IMR-90 (cell line): ENCODE results near the gene TNFRSF11A. TPM values are rescaled to one million over a fixed set of nuclear protein-coding genes. Genes with fewer than 3 reads are reported as not detected.

Experiments
- ATAC-seq: fragments of 200-7000 bp; cut with Tn5 transposase; 2 replicates; pipeline ENCODE4 v1.9.1; 2020; ENCODE audit warnings: low read depth, mild to moderate bottlenecking, moderate library complexity
- BruUV-seq: library from RNA; stranded (reverse); fragments of 400-500 nt; replicated peaks from 2 replicates; lab custom pipeline; 2021; lab: Mats Ljungman, UMichigan
- CTCF ChIA-PET: fragments of 300-600 bp; formaldehyde crosslinking; extraction: SDS; loops from one replicate; lab custom pipeline; 2021; ENCODE audit warnings: antibody characterized with exemption; lab: Yijun Ruan, JAX
- POLR2A ChIA-PET: fragments of 300-600 bp; sonication (Branson Sonifier 250); formaldehyde crosslinking; loops from one replicate; lab custom pipeline; 2022; ENCODE audit warnings: antibody characterized with exemption; ENCODE audit not compliant: unreplicated experiment; lab: Charles Lee
- DNase-seq: peaks from one replicate; pipeline ENCODE4 v3.0.0; 2013
- H2AFZ ChIP-seq: replicated peaks from 2 replicates; pipeline ENCODE3; 2013; ENCODE audit warnings: low read length, mild to moderate bottlenecking; ENCODE audit not compliant: poor library complexity
- H2AK5ac ChIP-seq: 2 replicates; pipeline ENCODE4 v1.6.1; 2013; ENCODE audit warnings: low read depth, low read length, inconsistent platforms
- H2AK9ac ChIP-seq: replicated peaks from 2 replicates; pipeline ENCODE3; 2013; ENCODE audit warnings: mild to moderate bottlenecking, low read depth, low read length, moderate library complexity; ENCODE audit not compliant: poor library complexity
- H2BK120ac ChIP-seq: 2 replicates; pipeline ENCODE4 v1.6.1; 2013; ENCODE audit warnings: low read depth, low read length, inconsistent platforms
- H2BK15ac ChIP-seq: 3 replicates; pipeline ENCODE4 v1.6.1; 2013; ENCODE audit warnings: low read depth, low read length, inconsistent platforms
- H2BK20ac ChIP-seq: 2 replicates; pipeline ENCODE4 v1.6.1; 2013; ENCODE audit warnings: low read depth, mild to moderate bottlenecking, inconsistent platforms, low read length, moderate library complexity
- H2BK5ac ChIP-seq: 2 replicates; pipeline ENCODE4 v1.6.1; 2013; ENCODE audit warnings: mild to moderate bottlenecking, low read depth, low read length, inconsistent platforms; ENCODE audit not compliant: poor library complexity, severe bottlenecking
- H3K14ac ChIP-seq: replicated peaks from 2 replicates; pipeline ENCODE4 v1.6.1; 2013; ENCODE audit warnings: low read depth, low read length, inconsistent platforms
- H3K18ac ChIP-seq: 2 replicates; pipeline ENCODE4 v1.6.1; 2013; ENCODE audit warnings: low read depth, low read length, control low read depth
- H3K23ac ChIP-seq: 2 replicates; pipeline ENCODE4 v1.6.1; 2013; ENCODE audit warnings: low read depth, low read length, inconsistent platforms
- H3K27ac ChIP-seq: 2 replicates; pipeline ENCODE4 v1.5.1; 2013; ENCODE audit warnings: mild to moderate bottlenecking, control low read depth, low read length; ENCODE audit not compliant: insufficient read depth
- H3K27me3 ChIP-seq: 2 replicates; pipeline ENCODE4 v1.6.1; 2013; ENCODE audit warnings: low read length; ENCODE audit not compliant: control insufficient read depth, insufficient read depth
- H3K36me3 ChIP-seq: 2 replicates; pipeline ENCODE4 v1.6.1; 2013; ENCODE audit warnings: low read length, mixed read lengths; ENCODE audit not compliant: control insufficient read depth, insufficient read depth
- H3K4ac ChIP-seq: 2 replicates; pipeline ENCODE4 v1.6.1; 2013; ENCODE audit warnings: low read depth, low read length, inconsistent platforms
- H3K4me1 ChIP-seq: 2 replicates; pipeline ENCODE4 v1.6.1; 2013; ENCODE audit warnings: low read length, mixed read lengths; ENCODE audit not compliant: control insufficient read depth, insufficient read depth
- H3K4me2 ChIP-seq: 2 replicates; pipeline ENCODE4 v1.6.1; 2013; ENCODE audit warnings: low read depth, mild to moderate bottlenecking, control low read depth, low read length, moderate library complexity
- H3K4me3 ChIP-seq: 2 replicates; pipeline ENCODE4 v1.5.1; 2013; ENCODE audit warnings: low read depth, mild to moderate bottlenecking, control low read depth, low read length, moderate library complexity; ENCODE audit not compliant: insufficient read depth
- H3K56ac ChIP-seq: 2 replicates; pipeline ENCODE4 v1.6.1; 2013; ENCODE audit warnings: low read length, inconsistent platforms; ENCODE audit not compliant: insufficient read depth; ENCODE audit errors: extremely low read depth
- H3K79me1 ChIP-seq, 2 experiments: 2 replicates each; pipeline ENCODE4 v1.6.1; 2013; ENCODE audit warnings: low read length in 2 of 2, inconsistent platforms in 1 of 2, low read depth in 1 of 2
- H3K9ac ChIP-seq: 2 replicates; pipeline ENCODE4 v1.6.1; 2013; ENCODE audit warnings: low read depth, low read length, control low read depth
- H3K9me1 ChIP-seq: 2 replicates; pipeline ENCODE4 v1.6.1; 2013; ENCODE audit warnings: low read length, inconsistent platforms; ENCODE audit not compliant: insufficient read depth
- H3K9me3 ChIP-seq: 2 replicates; pipeline ENCODE4 v1.6.1; 2013; ENCODE audit warnings: low read length; ENCODE audit not compliant: control insufficient read depth, insufficient read depth
- H4K20me1 ChIP-seq: 2 replicates; pipeline ENCODE4 v1.6.1; 2013; ENCODE audit warnings: low read length, inconsistent platforms; ENCODE audit not compliant: insufficient read depth
- H4K5ac ChIP-seq: 2 replicates; pipeline ENCODE4 v1.6.1; 2013; ENCODE audit warnings: mild to moderate bottlenecking, low read depth, low read length, control low read depth
- H4K8ac ChIP-seq, 2 experiments: 2 replicates each; pipeline ENCODE4 v1.6.1; 2013; ENCODE audit warnings: low read depth in 2 of 2, low read length in 2 of 2, control low read depth in 1 of 2, inconsistent platforms in 1 of 2
- H4K91ac ChIP-seq: 2 replicates; pipeline ENCODE4 v1.6.1; 2013; ENCODE audit warnings: low read depth, low read length, inconsistent platforms; ENCODE audit not compliant: insufficient read depth
- BHLHE40 ChIP-seq: fragments of 150-350 bp; IDR thresholded peaks from 2 replicates; pipeline ENCODE4 v1.6.1; 2016; ENCODE audit warnings: mild to moderate bottlenecking, low read depth, low read length
- CEBPB ChIP-seq: IDR thresholded peaks from 2 replicates; pipeline ENCODE4 v1.6.1; 2012; ENCODE audit warnings: low read depth, low read length, improper control_type of control experiment
- CHD1 ChIP-seq: IDR thresholded peaks from 2 replicates; pipeline ENCODE4 v1.6.1; 2012; ENCODE audit warnings: low read depth, low read length, improper control_type of control experiment
- FOS ChIP-seq: fragments of 150-350 bp; IDR thresholded peaks from 2 replicates; pipeline ENCODE4 v1.6.1; 2016; ENCODE audit warnings: low read depth, low read length
- MAFK ChIP-seq: IDR thresholded peaks from 2 replicates; pipeline ENCODE4 v1.6.1; 2012; ENCODE audit warnings: low read depth, low read length, improper control_type of control experiment
- MAZ ChIP-seq: IDR thresholded peaks from 2 replicates; pipeline ENCODE4 v1.6.1; 2012; ENCODE audit warnings: low read depth, mild to moderate bottlenecking, low read length, improper control_type of control experiment, moderate library complexity, borderline replicate concordance
- MXI1 ChIP-seq: IDR thresholded peaks from 2 replicates; pipeline ENCODE4 v1.6.1; 2012; ENCODE audit warnings: low read depth, mild to moderate bottlenecking, low read length, moderate library complexity, borderline replicate concordance
- NFE2L2 ChIP-seq: fragments of 150-350 bp; IDR thresholded peaks from 2 replicates; pipeline ENCODE4 v1.6.1; 2016; ENCODE audit warnings: low read depth, mild to moderate bottlenecking, low read length
- POLR2A ChIP-seq: IDR thresholded peaks from 2 replicates; pipeline ENCODE4 v1.6.1; 2012; ENCODE audit warnings: mild to moderate bottlenecking, low read depth, low read length
- RAD21 ChIP-seq: IDR thresholded peaks from 2 replicates; pipeline ENCODE4 v1.6.1; 2012; ENCODE audit warnings: low read length, improper control_type of control experiment
- RCOR1 ChIP-seq: IDR thresholded peaks from 2 replicates; pipeline ENCODE4 v1.6.1; 2012; ENCODE audit warnings: mild to moderate bottlenecking, low read length, improper control_type of control experiment; ENCODE audit not compliant: insufficient replicate concordance
- RFX5 ChIP-seq: IDR thresholded peaks from 2 replicates; pipeline ENCODE4 v1.8.0; 2012; ENCODE audit warnings: low read depth, mild to moderate bottlenecking, low read length, moderate library complexity
- SMC3 ChIP-seq: fragments of 150-350 bp; IDR thresholded peaks from 2 replicates; pipeline ENCODE4 v1.6.1; 2016; ENCODE audit warnings: low read depth, mild to moderate bottlenecking, antibody characterized with exemption, low read length, moderate library complexity
- WGBS, 2 experiments: methylation state at CpG; one replicate each; pipeline versions ENCODE4 v1.1.5 to v1.1.7; 2013; ENCODE audit warnings: missing lambda C conversion rate in 2 of 2; ENCODE audit not compliant: insufficient read length in 1 of 2; ENCODE audit errors: extremely low coverage in 2 of 2; 5-methylcytosine and 5-hydroxymethylcytosine counted together
- dilution Hi-C: fragments of 300-500 bp; cut with HindIII; formaldehyde crosslinking; loops from one replicate; pipeline ENCODE4 v1.14.3; 2018; ENCODE audit warnings: low sequenced_read_pairs; ENCODE audit not compliant: unreplicated experiment
- in situ Hi-C: fragments of 300-500 bp; cut with MboI; formaldehyde crosslinking; loops from 3 replicates; pipeline ENCODE4 v1.14.3; 2019; ENCODE audit warnings: low sequenced_read_pairs, inconsistent platforms, mixed read lengths
- intact Hi-C: fragments of 100-400 bp; cut with micrococcal nuclease; formaldehyde crosslinking; loops from 2 replicates; pipeline ENCODE4 v1.10.0; 2022
- polyA plus RNA-seq, 3 experiments: library from polyadenylated mRNA; depleted of rRNA; stranded (reverse); fragments of >200 nt; gene quantifications; 2 replicates each; pipeline ENCODE4 v1.2.3, GENCODE V29; 2012; ENCODE audit warnings: low replicate concordance in 1 of 3
- total RNA-seq: library from RNA; depleted of rRNA; stranded (reverse); fragments of >200 nt; gene quantifications from 2 replicates; pipeline ENCODE4 v1.2.3, GENCODE V29; 2012
- TF ChIP-seq, protein P1 (sequence below): fragments of 150-350 bp; IDR thresholded peaks from 2 replicates; pipeline ENCODE4 v1.6.1; 2017; ENCODE audit warnings: mild to moderate bottlenecking, antibody characterized with exemption, low read length, low read depth
- TF ChIP-seq, protein P2 (sequence below): conservative IDR thresholded peaks from 2 replicates; pipeline ENCODE4 v1.5.1; 2012; ENCODE audit warnings: mild to moderate bottlenecking, low read depth, low read length, improper control_type of control experiment

Gene TNFRSF11A
- total and polyA plus RNA-seq, 2 of the 4 experiments (the other 2 are of a cell fraction): under 0.01 TPM; not detected in 1

DNA sequence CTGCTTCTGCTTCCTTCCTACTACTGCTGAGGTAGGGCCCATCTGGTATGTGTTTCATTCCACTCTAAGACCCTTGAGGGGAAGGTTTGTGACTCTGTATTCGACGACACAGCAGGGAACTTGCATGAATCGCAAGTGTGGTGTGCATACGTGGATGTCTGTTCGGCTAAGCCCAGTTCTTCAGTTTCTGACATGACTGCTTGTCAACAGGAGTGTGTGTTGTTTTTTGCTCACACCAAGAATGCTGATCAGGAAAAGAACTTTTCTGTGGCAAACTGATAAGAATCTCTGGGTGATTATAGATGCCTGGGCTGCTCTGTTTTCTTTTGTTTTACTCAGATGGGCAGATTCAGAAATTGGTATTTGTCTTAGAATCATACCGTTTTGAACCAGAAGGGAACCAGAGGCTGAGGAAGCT, 22.0 kb downstream of the TNFRSF11A start:
- H3K9me1 ChIP-seq: no peaks in the 10 kb centered on the region
- in situ Hi-C loops (no loop called here), dilution Hi-C loops (no loop called here), intact Hi-C loops (no loop called here)
- no peak overlapping the region for H3K4me2 ChIP-seq
- ATAC-seq (no peak), DNase-seq (no peak)
- H3K79me1 ChIP-seq: no peaks in the 10 kb centered on the region
- no peaks in the 10 kb centered on the region for H4K20me1 ChIP-seq
- H3K4ac ChIP-seq: no peak overlapping the region
- no peak overlapping the region for H3K4me3 ChIP-seq
- no peaks in the 10 kb centered on the region for H3K9me3 ChIP-seq
- POLR2A ChIA-PET: no interaction called here
- no peak overlapping the region for H2AFZ ChIP-seq
- H3K27me3 ChIP-seq: peaks cover 43% of the 10 kb centered on the region
- H3K23ac ChIP-seq: no peak overlapping the region
- no peak overlapping the region for H3K27ac ChIP-seq
- H3K9ac ChIP-seq: no peak overlapping the region
- H3K4me1 ChIP-seq: no peaks in the 10 kb centered on the region
- no peak overlapping the region for H3K18ac ChIP-seq
- no peak overlapping the region for H2AK9ac ChIP-seq
- H4K5ac ChIP-seq: no peak overlapping the region
- no peak overlapping the region for H2BK120ac ChIP-seq
- CTCF ChIA-PET: no interaction called here
- 20% methylated on average over 1 of the region's 6 CpGs; no CpG with 5 or more reads in 1 of the 2 experiments for WGBS, 2 experiments
- no peak overlapping the region for H2BK20ac ChIP-seq
- H2AK5ac ChIP-seq: no peak overlapping the region
- no peak overlapping the region for H3K56ac ChIP-seq
- H3K36me3 ChIP-seq: no peaks in the 10 kb centered on the region
- no peak overlapping the region for H4K8ac ChIP-seq
- no peak overlapping the region for H3K14ac ChIP-seq
- TF ChIP-seq RFX5 (no peak), RCOR1 (no peak), NFE2L2 (no peak), MAFK (no peak), RAD21 (no peak), MAZ (no peak), POLR2A (no peak), BHLHE40 (no peak), CHD1 (no peak), SMC3 (no peak), CEBPB (no peak), MXI1 (no peak), FOS (no peak)
- TF ChIP-seq, protein P1, sequence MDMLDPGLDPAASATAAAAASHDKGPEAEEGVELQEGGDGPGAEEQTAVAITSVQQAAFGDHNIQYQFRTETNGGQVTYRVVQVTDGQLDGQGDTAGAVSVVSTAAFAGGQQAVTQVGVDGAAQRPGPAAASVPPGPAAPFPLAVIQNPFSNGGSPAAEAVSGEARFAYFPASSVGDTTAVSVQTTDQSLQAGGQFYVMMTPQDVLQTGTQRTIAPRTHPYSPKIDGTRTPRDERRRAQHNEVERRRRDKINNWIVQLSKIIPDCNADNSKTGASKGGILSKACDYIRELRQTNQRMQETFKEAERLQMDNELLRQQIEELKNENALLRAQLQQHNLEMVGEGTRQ: no peak
- TF ChIP-seq, protein P2, sequence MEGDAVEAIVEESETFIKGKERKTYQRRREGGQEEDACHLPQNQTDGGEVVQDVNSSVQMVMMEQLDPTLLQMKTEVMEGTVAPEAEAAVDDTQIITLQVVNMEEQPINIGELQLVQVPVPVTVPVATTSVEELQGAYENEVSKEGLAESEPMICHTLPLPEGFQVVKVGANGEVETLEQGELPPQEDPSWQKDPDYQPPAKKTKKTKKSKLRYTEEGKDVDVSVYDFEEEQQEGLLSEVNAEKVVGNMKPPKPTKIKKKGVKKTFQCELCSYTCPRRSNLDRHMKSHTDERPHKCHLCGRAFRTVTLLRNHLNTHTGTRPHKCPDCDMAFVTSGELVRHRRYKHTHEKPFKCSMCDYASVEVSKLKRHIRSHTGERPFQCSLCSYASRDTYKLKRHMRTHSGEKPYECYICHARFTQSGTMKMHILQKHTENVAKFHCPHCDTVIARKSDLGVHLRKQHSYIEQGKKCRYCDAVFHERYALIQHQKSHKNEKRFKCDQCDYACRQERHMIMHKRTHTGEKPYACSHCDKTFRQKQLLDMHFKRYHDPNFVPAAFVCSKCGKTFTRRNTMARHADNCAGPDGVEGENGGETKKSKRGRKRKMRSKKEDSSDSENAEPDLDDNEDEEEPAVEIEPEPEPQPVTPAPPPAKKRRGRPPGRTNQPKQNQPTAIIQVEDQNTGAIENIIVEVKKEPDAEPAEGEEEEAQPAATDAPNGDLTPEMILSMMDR: no peak
- no peak overlapping the region for H4K91ac ChIP-seq
- H2BK15ac ChIP-seq: no peak overlapping the region
- H2BK5ac ChIP-seq: no peak overlapping the region
- no TSS peak for BruUV-seq
